C4-2B (cell line): ENCODE data around the gene RGS9BP.

Experiments used
- ZFX ChIP-seq: fragments of 450-650 bp; IDR thresholded peaks from 2 replicates; pipeline ENCODE4 v1.6.1; 2017
- TF ChIP-seq, protein P1 (sequence below): fragments of 450-650 bp; conservative IDR thresholded peaks from 2 replicates; pipeline ENCODE4 v1.5.1; 2017; ENCODE audit warnings: mild to moderate bottlenecking

DNA sequence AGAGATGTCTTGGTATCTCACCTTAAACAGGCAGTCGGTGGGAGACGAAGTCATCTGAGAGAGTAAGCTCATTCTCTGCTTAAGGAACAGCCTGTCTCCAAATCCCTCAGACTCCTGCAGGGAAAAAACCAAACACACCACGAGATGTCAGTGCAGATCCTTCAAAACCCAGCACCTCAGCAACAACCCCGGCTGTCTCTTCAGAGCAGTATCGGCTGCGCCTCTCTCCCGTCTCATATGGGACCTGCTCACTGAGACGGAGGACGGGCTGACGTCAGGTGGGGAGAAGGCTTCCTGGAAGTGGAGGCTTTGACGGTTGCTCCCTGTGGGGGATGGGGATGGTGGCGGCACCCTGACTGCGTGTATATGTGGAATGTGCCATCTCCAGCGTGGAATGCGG is 44.3 kb upstream of the RGS9BP start:
- TF ChIP-seq, protein P1, sequence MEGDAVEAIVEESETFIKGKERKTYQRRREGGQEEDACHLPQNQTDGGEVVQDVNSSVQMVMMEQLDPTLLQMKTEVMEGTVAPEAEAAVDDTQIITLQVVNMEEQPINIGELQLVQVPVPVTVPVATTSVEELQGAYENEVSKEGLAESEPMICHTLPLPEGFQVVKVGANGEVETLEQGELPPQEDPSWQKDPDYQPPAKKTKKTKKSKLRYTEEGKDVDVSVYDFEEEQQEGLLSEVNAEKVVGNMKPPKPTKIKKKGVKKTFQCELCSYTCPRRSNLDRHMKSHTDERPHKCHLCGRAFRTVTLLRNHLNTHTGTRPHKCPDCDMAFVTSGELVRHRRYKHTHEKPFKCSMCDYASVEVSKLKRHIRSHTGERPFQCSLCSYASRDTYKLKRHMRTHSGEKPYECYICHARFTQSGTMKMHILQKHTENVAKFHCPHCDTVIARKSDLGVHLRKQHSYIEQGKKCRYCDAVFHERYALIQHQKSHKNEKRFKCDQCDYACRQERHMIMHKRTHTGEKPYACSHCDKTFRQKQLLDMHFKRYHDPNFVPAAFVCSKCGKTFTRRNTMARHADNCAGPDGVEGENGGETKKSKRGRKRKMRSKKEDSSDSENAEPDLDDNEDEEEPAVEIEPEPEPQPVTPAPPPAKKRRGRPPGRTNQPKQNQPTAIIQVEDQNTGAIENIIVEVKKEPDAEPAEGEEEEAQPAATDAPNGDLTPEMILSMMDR, result no peak
- no peak for TF ChIP-seq ZFX
